DOHH2 (cell line): Measurements from ENCODE around the gene ACACB.
A peak's percentile ranks its signal among the peaks of the same experiment; 100 is the strongest.

Experiments
- H3F3A ChIP-seq: fragments of 200-600 bp; sonication (generic), shearing (Covaris generic); 2 replicates; pipeline ENCODE4 v1.6.0; 2016; ENCODE audit warnings: antibody characterized with exemption, mild to moderate bottlenecking; ENCODE audit not compliant: control insufficient read depth, insufficient read depth
- H3K27ac ChIP-seq: fragments of 200-600 bp; sonication (generic); 2 replicates; pipeline ENCODE4 v1.5.1; 2014; ENCODE audit warnings: low read depth, mild to moderate bottlenecking, low read length, moderate library complexity
- H3K27me3 ChIP-seq: fragments of 200-600 bp; sonication (generic); 2 replicates; pipeline ENCODE4 v1.6.1; 2014; ENCODE audit warnings: mild to moderate bottlenecking, low read length, mixed read lengths; ENCODE audit not compliant: control insufficient read depth
- H3K36me3 ChIP-seq: fragments of 200-600 bp; sonication (generic); 2 replicates; pipeline ENCODE4 v1.6.1; 2014; ENCODE audit warnings: mild to moderate bottlenecking, low read length, moderate library complexity, mixed read lengths; ENCODE audit not compliant: control insufficient read depth
- H3K4me1 ChIP-seq: fragments of 200-600 bp; sonication (generic); 2 replicates; pipeline ENCODE4 v1.6.1; 2014; ENCODE audit warnings: mild to moderate bottlenecking, low read length, mixed read lengths; ENCODE audit not compliant: control insufficient read depth
- H3K4me2 ChIP-seq: fragments of 200-600 bp; sonication (generic); 2 replicates; pipeline ENCODE4 v1.6.0; 2014; ENCODE audit warnings: mild to moderate bottlenecking, low read length, moderate library complexity
- H3K4me3 ChIP-seq: fragments of 200-600 bp; sonication (generic); 2 replicates; pipeline ENCODE4 v1.5.1; 2014; ENCODE audit warnings: mild to moderate bottlenecking, low read length, mixed read lengths
- H3K79me2 ChIP-seq: fragments of 200-600 bp; sonication (generic); 2 replicates; pipeline ENCODE4 v1.6.1; 2014; ENCODE audit warnings: mild to moderate bottlenecking, low read length, mixed read lengths; ENCODE audit not compliant: control insufficient read depth
- H3K9me2 ChIP-seq: fragments of 200-600 bp; sonication (generic); replicated peaks from 2 replicates; pipeline ENCODE4 v1.6.1; 2014; ENCODE audit warnings: mild to moderate bottlenecking, low read length, mixed read lengths; ENCODE audit not compliant: control insufficient read depth
- H3K9me3 ChIP-seq: fragments of 200-600 bp; sonication (generic); 2 replicates; pipeline ENCODE4 v1.6.1; 2014; ENCODE audit warnings: antibody characterized with exemption, low read length, mixed read lengths; ENCODE audit not compliant: control insufficient read depth, insufficient read depth
- H4K20me1 ChIP-seq: fragments of 200-600 bp; sonication (generic); 2 replicates; pipeline ENCODE4 v1.6.0; 2014; ENCODE audit warnings: low read depth, mild to moderate bottlenecking, antibody characterized with exemption, low read length, moderate library complexity; ENCODE audit not compliant: control insufficient read depth, insufficient read depth
- CTCF ChIP-seq: fragments of 200-600 bp; sonication (generic); IDR thresholded peaks from one replicate; pipeline ENCODE4 v1.5.1; 2014; ENCODE audit warnings: antibody characterized with exemption, mild to moderate bottlenecking, low read depth, low read length; ENCODE audit not compliant: poor library complexity, severe bottlenecking
- EZH2phosphoT487 ChIP-seq: fragments of 200-600 bp; sonication (generic); IDR thresholded peaks from 2 replicates; pipeline ENCODE4 v1.6.1; 2017; ENCODE audit warnings: borderline replicate concordance, mild to moderate bottlenecking, antibody characterized with exemption, low read length, moderate library complexity, mixed read lengths

ACACB gene

GRCh38 chr12:109097435-109098182 lies 18.8 kb upstream of the ACACB start, which contains the start of gene UNG:
TSS of gene UNG (plus strand) at chr12:109097597. CDS start at chr12:109097680, 83 bp downstream.
- Histone ChIP-seq H3K79me2 (peaks cover 30% of the 10 kb centered on the region), H3F3A (peaks cover 3% of the 10 kb centered on the region; the same call in 1 of the 2 replicates), H3K4me2 (peak within 1 kb of the TSS; percentile 93), H3K36me3 (peaks cover 42% of the 10 kb centered on the region), H4K20me1 (peaks cover 11% of the 10 kb centered on the region; the same call in 1 of the 2 replicates), H3K4me3 (peak within 1 kb of the TSS; percentile 97), H3K27me3 (no peaks in the 10 kb centered on the region), H3K9me2 (no peaks in the 10 kb centered on the region), H3K9me3 (no peaks in the 10 kb centered on the region), H3K4me1 (peaks cover 33% of the 10 kb centered on the region), H3K27ac (peak within 1 kb of the TSS; percentile 72)
- TF ChIP-seq CTCF (no peak), EZH2phosphoT487 (no peak)

GRCh38 chr12:109098183-109098604 lies 18.2 kb upstream of the ACACB start:
- Histone ChIP-seq H3K9me3 (no peaks in the 10 kb centered on the region), H3K27me3 (no peaks in the 10 kb centered on the region), H3K4me1 (peaks cover 27% of the 10 kb centered on the region), H3K4me2 (peak overlapping the region; percentile 93), H3K27ac (no peak overlapping the region), H4K20me1 (peaks cover 11% of the 10 kb centered on the region; the same call in 1 of the 2 replicates), H3K79me2 (peaks cover 24% of the 10 kb centered on the region), H3K36me3 (peaks cover 46% of the 10 kb centered on the region), H3F3A (peaks cover 3% of the 10 kb centered on the region; the same call in 1 of the 2 replicates), H3K4me3 (peak overlapping the region; percentile 97), H3K9me2 (no peaks in the 10 kb centered on the region)
- no peak for TF ChIP-seq CTCF
- TF ChIP-seq EZH2phosphoT487, result no peak

GRCh38 chr12:109098651-109099050 lies 17.7 kb upstream of the ACACB start:
- H3F3A ChIP-seq, result peaks cover 3% of the 10 kb centered on the region; the same call in 1 of the 2 replicates
- no peaks in the 10 kb centered on the region for H3K9me3 ChIP-seq
- H3K4me2 ChIP-seq, result peak overlapping the region; percentile 93
- H3K36me3 ChIP-seq, result peaks cover 51% of the 10 kb centered on the region
- peaks cover 23% of the 10 kb centered on the region for H3K79me2 ChIP-seq
- TF ChIP-seq CTCF (no peak), EZH2phosphoT487 (no peak)
- peak overlapping the region; percentile 97 for H3K4me3 ChIP-seq
- no peak overlapping the region for H3K27ac ChIP-seq
- H3K9me2 ChIP-seq, result no peaks in the 10 kb centered on the region
- no peaks in the 10 kb centered on the region for H3K27me3 ChIP-seq
- peaks cover 11% of the 10 kb centered on the region; the same call in 1 of the 2 replicates for H4K20me1 ChIP-seq
- H3K4me1 ChIP-seq, result peaks cover 24% of the 10 kb centered on the region
